GM12864 (cell line): Measurements from ENCODE around the gene SLC26A8.

Source experiments
- DNase-seq: peaks from one replicate; pipeline ENCODE4 v3.0.0-alpha.2; 2011; ENCODE audit warnings: low read depth
- H3K4me3 ChIP-seq: 2 replicates; pipeline ENCODE4 v1.5.1; 2011; ENCODE audit warnings: mild to moderate bottlenecking, low read depth, low read length, control low read depth
- CTCF ChIP-seq: IDR thresholded peaks from 2 replicates; pipeline ENCODE4 v1.5.1; 2011; ENCODE audit warnings: low read depth, mild to moderate bottlenecking, moderate library complexity, low read length, control low read depth, inconsistent platforms; ENCODE audit errors: missing control alignments

Gene SLC26A8

DNA sequence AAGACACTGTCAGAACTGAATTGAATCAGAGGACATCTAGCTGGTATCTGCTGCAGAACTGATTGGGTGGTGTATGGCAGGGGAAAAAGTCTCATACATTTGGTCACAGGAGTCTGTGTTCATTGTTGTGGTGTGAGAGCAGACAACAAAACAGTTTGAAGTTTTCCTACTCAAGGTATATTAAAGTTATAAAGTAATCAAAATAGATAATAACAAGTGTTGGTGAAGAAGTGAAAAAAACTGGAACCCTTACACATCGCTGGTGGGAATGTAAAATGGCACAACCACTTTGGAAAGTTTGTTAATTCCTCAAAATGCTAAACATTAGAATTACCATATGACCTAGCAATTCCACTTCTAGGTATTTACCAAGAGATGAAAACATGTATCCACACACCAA lies 128.2 kb downstream of the SLC26A8 start:
- no peak for DNase-seq
- no peak for TF ChIP-seq CTCF
- H3K4me3 ChIP-seq, result no peak overlapping the region

GRCh38 chr6:35895560-35895959 lies 128.9 kb downstream of the SLC26A8 start:
- H3K4me3 ChIP-seq, result no peak overlapping the region
- no peak for DNase-seq
- TF ChIP-seq CTCF, result no peak

DNA sequence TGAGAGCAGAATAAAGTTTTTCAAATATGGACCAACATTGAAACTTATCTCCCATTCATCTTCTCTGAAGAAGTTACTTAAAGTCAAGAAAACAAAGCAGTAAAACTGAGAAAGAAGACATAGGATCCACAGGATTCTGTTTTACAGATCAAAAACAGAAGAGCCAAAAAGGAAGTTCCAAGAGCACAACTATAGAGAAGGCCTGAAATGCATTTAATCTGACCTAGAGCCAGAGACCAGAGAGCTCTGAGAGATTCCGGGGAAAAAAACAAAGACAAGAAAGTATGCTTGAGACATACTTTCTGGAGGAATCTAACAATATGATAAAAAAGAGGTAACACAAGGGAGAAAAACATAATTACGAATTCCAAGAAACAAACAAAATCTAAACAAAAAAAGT lies 129.7 kb downstream of the SLC26A8 start:
- TF ChIP-seq CTCF, result no peak
- no peak overlapping the region for H3K4me3 ChIP-seq
- no peak for DNase-seq
